ENCODE results near the gene GAREM1.

The GAREM1 gene

DNA sequence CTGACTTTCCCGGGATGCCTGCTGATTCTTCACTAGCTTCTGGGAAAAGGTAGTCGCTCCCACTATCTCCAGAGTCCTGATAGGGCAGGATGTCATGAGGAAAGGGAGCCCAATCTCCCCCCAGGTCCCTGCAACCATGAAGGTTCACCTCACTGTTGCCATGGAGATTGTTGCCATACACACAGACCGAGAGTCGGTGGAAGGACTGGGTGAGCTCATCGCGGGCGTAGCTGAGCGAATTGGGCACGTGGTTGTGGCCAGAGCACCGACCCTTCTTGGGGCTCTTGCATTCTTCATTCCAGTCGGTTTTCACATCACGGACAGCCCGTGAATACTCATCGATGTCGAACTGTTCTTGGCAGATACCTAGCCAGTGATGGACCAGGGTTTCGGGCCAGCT lies 183.4 kb downstream of the GAREM1 start:
- Histone ChIP-seq H4K20me1 (ENCODE audit: insufficient read depth, low read length) (no peaks in the 10 kb centered on the region), H2AFZ (ENCODE audit: low read depth, low read length) (no peak overlapping the region), H3K4me1 (ENCODE audit: insufficient read depth, low read length) (no peaks in the 10 kb centered on the region), H3K4me2 (ENCODE audit: insufficient read depth, low read length) (no peak overlapping the region), H3K79me2 (ENCODE audit: insufficient read depth, low read length) (no peaks in the 10 kb centered on the region), H3K9me3 (ENCODE audit: insufficient read depth, low read length, severe bottlenecking) (no peaks in the 10 kb centered on the region), H3K4me3 (ENCODE audit: low read depth in 1 of 2, low read length in 2 of 2) (no peak overlapping the region), H3K9ac (ENCODE audit: low read depth, low read length) (no peak overlapping the region), H3K27ac (ENCODE audit: low read length) (no peak overlapping the region), H3K27me3 (ENCODE audit: insufficient read depth, low read length, poor library complexity) (peaks cover 9% of the 10 kb centered on the region), H3K36me3 (ENCODE audit: insufficient read depth, low read length) (no peaks in the 10 kb centered on the region)
- no peak for TF ChIP-seq EZH2 (IDR thresholded peaks at IDR 0.05; ENCODE audit: borderline replicate concordance, low read depth, low read length, severe bottlenecking)
- TF ChIP-seq, protein P1, sequence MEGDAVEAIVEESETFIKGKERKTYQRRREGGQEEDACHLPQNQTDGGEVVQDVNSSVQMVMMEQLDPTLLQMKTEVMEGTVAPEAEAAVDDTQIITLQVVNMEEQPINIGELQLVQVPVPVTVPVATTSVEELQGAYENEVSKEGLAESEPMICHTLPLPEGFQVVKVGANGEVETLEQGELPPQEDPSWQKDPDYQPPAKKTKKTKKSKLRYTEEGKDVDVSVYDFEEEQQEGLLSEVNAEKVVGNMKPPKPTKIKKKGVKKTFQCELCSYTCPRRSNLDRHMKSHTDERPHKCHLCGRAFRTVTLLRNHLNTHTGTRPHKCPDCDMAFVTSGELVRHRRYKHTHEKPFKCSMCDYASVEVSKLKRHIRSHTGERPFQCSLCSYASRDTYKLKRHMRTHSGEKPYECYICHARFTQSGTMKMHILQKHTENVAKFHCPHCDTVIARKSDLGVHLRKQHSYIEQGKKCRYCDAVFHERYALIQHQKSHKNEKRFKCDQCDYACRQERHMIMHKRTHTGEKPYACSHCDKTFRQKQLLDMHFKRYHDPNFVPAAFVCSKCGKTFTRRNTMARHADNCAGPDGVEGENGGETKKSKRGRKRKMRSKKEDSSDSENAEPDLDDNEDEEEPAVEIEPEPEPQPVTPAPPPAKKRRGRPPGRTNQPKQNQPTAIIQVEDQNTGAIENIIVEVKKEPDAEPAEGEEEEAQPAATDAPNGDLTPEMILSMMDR (IDR thresholded peaks at IDR 0.05; ENCODE audit: borderline replicate concordance, extremely low read depth, low read length, poor library complexity, severe bottlenecking): no peak
- ATAC-seq (ENCODE audit: insufficient read depth, low read depth): no peak
- DNase-seq: no peak

DNA sequence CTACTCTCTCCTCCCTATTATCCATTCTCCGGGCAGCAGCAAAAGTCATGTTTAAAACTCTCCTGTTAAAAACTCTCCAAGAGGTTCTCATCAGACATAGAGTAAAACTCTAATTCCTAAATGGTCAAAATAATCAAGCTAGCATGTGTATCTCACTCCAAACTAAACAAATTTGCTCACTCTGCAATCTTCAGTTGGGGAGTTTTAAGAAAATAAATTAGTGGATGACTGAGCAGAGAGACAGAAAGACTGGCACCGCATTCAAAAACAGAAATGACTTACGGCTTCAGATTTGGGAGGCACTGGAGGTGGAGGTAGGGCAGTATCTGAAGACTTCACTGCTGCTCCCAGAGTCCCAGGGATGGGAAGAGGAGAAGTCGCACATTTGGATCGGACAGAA lies 183.9 kb downstream of the GAREM1 start:
- ATAC-seq (ENCODE audit: insufficient read depth, low read depth): no peak
- no peak for TF ChIP-seq EZH2 (IDR thresholded peaks at IDR 0.05; ENCODE audit: borderline replicate concordance, low read depth, low read length, severe bottlenecking)
- TF ChIP-seq, protein P1 (IDR thresholded peaks at IDR 0.05; ENCODE audit: borderline replicate concordance, extremely low read depth, low read length, poor library complexity, severe bottlenecking): no peak
- H2AFZ ChIP-seq (ENCODE audit: low read depth, low read length): no peak overlapping the region
- no peaks in the 10 kb centered on the region for H3K4me1 ChIP-seq (ENCODE audit: insufficient read depth, low read length)
- no peak for DNase-seq
- H3K79me2 ChIP-seq (ENCODE audit: insufficient read depth, low read length): no peaks in the 10 kb centered on the region
- H3K27me3 ChIP-seq (ENCODE audit: insufficient read depth, low read length, poor library complexity): peaks cover 9% of the 10 kb centered on the region
- no peak overlapping the region for H3K9ac ChIP-seq (ENCODE audit: low read depth, low read length)
- H3K4me3 ChIP-seq (ENCODE audit: low read depth in 1 of 2, low read length in 2 of 2): no peak overlapping the region
- no peak overlapping the region for H3K27ac ChIP-seq (ENCODE audit: low read length)
- H3K9me3 ChIP-seq (ENCODE audit: insufficient read depth, low read length, severe bottlenecking): no peaks in the 10 kb centered on the region
- no peak overlapping the region for H3K4me2 ChIP-seq (ENCODE audit: insufficient read depth, low read length)
- no peaks in the 10 kb centered on the region for H4K20me1 ChIP-seq (ENCODE audit: insufficient read depth, low read length)
- no peaks in the 10 kb centered on the region for H3K36me3 ChIP-seq (ENCODE audit: insufficient read depth, low read length)

- Histone ChIP-seq H4K20me1 (ENCODE audit: insufficient read depth, low read length) (no peaks in the 10 kb centered on the region), H3K4me2 (ENCODE audit: insufficient read depth, low read length) (no peak overlapping the region), H3K27me3 (ENCODE audit: insufficient read depth, low read length, poor library complexity) (peaks cover 9% of the 10 kb centered on the region), H3K79me2 (ENCODE audit: insufficient read depth, low read length) (no peaks in the 10 kb centered on the region), H3K4me3 (ENCODE audit: low read depth in 1 of 2, low read length in 2 of 2) (no peak overlapping the region), H2AFZ (ENCODE audit: low read depth, low read length) (no peak overlapping the region), H3K9ac (ENCODE audit: low read depth, low read length) (no peak overlapping the region), H3K4me1 (ENCODE audit: insufficient read depth, low read length) (no peaks in the 10 kb centered on the region), H3K27ac (ENCODE audit: low read length) (no peak overlapping the region), H3K9me3 (ENCODE audit: insufficient read depth, low read length, severe bottlenecking) (no peaks in the 10 kb centered on the region), H3K36me3 (ENCODE audit: insufficient read depth, low read length) (no peaks in the 10 kb centered on the region)
- ATAC-seq (ENCODE audit: insufficient read depth, low read depth): no peak
- DNase-seq: no peak
- TF ChIP-seq, protein P1 (IDR thresholded peaks at IDR 0.05; ENCODE audit: borderline replicate concordance, extremely low read depth, low read length, poor library complexity, severe bottlenecking): no peak
- no peak for TF ChIP-seq EZH2 (IDR thresholded peaks at IDR 0.05; ENCODE audit: borderline replicate concordance, low read depth, low read length, severe bottlenecking)
Measured at GRCh38 chr18:32284284-32284683, 186.4 kb downstream of the GAREM1 start.

- ATAC-seq (ENCODE audit: insufficient read depth, low read depth) (no peak), DNase-seq (no peak)
- Histone ChIP-seq H3K27ac (ENCODE audit: low read length) (no peak overlapping the region), H3K4me3 (ENCODE audit: low read depth in 1 of 2, low read length in 2 of 2) (no peak overlapping the region), H3K4me1 (ENCODE audit: insufficient read depth, low read length) (no peaks in the 10 kb centered on the region), H3K4me2 (ENCODE audit: insufficient read depth, low read length) (no peak overlapping the region), H3K79me2 (ENCODE audit: insufficient read depth, low read length) (no peaks in the 10 kb centered on the region), H3K9me3 (ENCODE audit: insufficient read depth, low read length, severe bottlenecking) (no peaks in the 10 kb centered on the region), H3K27me3 (ENCODE audit: insufficient read depth, low read length, poor library complexity) (peaks cover 11% of the 10 kb centered on the region), H4K20me1 (ENCODE audit: insufficient read depth, low read length) (no peaks in the 10 kb centered on the region), H3K9ac (ENCODE audit: low read depth, low read length) (no peak overlapping the region), H2AFZ (ENCODE audit: low read depth, low read length) (no peak overlapping the region), H3K36me3 (ENCODE audit: insufficient read depth, low read length) (no peaks in the 10 kb centered on the region)
- TF ChIP-seq, protein P1 (IDR thresholded peaks at IDR 0.05; ENCODE audit: borderline replicate concordance, extremely low read depth, low read length, poor library complexity, severe bottlenecking): no peak
- no peak for TF ChIP-seq EZH2 (IDR thresholded peaks at IDR 0.05; ENCODE audit: borderline replicate concordance, low read depth, low read length, severe bottlenecking)
Measured at GRCh38 chr18:32280911-32281310, 189.8 kb downstream of the GAREM1 start.

Data from DND-41 (cell line).